H9 (cell line): ENCODE data around the gene VSTM4. TPM values are rescaled to one million over a fixed set of nuclear protein-coding genes. Genes with fewer than 3 reads are reported as not detected.

Experiments used
- DNase-seq: peaks from one replicate; pipeline ENCODE4 v3.0.0-alpha.2; 2017
- H2AFZ ChIP-seq: one replicate; pipeline ENCODE4 v1.6.1; 2013; ENCODE audit warnings: mild to moderate bottlenecking, low read length, control low read depth, moderate library complexity
- H2AK5ac ChIP-seq: 2 replicates; pipeline ENCODE4 v1.6.1; 2013; ENCODE audit warnings: low read length, control low read depth, mixed read lengths; ENCODE audit not compliant: insufficient read length
- H2BK120ac ChIP-seq: one replicate; pipeline ENCODE4 v1.6.1; 2013; ENCODE audit warnings: low read depth, mild to moderate bottlenecking, low read length, control low read depth, inconsistent platforms; ENCODE audit not compliant: poor library complexity, severe bottlenecking
- H2BK12ac ChIP-seq: 2 replicates; pipeline ENCODE4 v1.6.1; 2013; ENCODE audit warnings: low read length, control low read depth, mixed read lengths, low read depth; ENCODE audit not compliant: insufficient read length
- H2BK15ac ChIP-seq: 2 replicates; pipeline ENCODE4 v1.6.1; 2013; ENCODE audit warnings: low read depth, low read length, control low read depth
- H2BK20ac ChIP-seq: one replicate; pipeline ENCODE4 v1.6.1; 2013; ENCODE audit warnings: low read depth, mild to moderate bottlenecking, low read length, control low read depth, inconsistent platforms; ENCODE audit not compliant: poor library complexity, severe bottlenecking
- H2BK5ac ChIP-seq: 2 replicates; pipeline ENCODE4 v1.6.1; 2013; ENCODE audit warnings: low read length, control low read depth, mixed read lengths; ENCODE audit not compliant: insufficient read length
- H3K14ac ChIP-seq: 2 replicates; pipeline ENCODE4 v1.6.1; 2013; ENCODE audit warnings: low read length, control low read depth; ENCODE audit not compliant: insufficient read depth
- H3K18ac ChIP-seq: 2 replicates; pipeline ENCODE4 v1.6.1; 2013; ENCODE audit warnings: low read depth, mild to moderate bottlenecking, mixed read lengths, low read length, control low read depth; ENCODE audit not compliant: insufficient read length
- H3K23ac ChIP-seq: 2 replicates; pipeline ENCODE4 v1.6.1; 2013; ENCODE audit warnings: low read length, control low read depth, mixed read lengths, low read depth; ENCODE audit not compliant: insufficient read length
- H3K23me2 ChIP-seq: 2 replicates; pipeline ENCODE4 v1.6.1; 2013; ENCODE audit warnings: low read depth, mild to moderate bottlenecking, mixed read lengths, low read length, control low read depth; ENCODE audit not compliant: insufficient read length, poor library complexity, severe bottlenecking
- H3K27ac ChIP-seq: 2 replicates; pipeline ENCODE4 v1.5.1; 2013; ENCODE audit warnings: low read length, control low read depth, mixed read lengths, low read depth; ENCODE audit not compliant: insufficient read length
- H3K27me3 ChIP-seq: 2 replicates; pipeline ENCODE4 v1.6.1; 2013; ENCODE audit warnings: low read length, control low read depth, inconsistent platforms; ENCODE audit not compliant: insufficient read depth
- H3K4ac ChIP-seq: 2 replicates; pipeline ENCODE4 v1.6.1; 2013; ENCODE audit warnings: low read depth, mild to moderate bottlenecking, control low read depth, inconsistent platforms, low read length, moderate library complexity
- H3K4me1 ChIP-seq: 2 replicates; pipeline ENCODE4 v1.6.1; 2013; ENCODE audit warnings: low read length, control low read depth, inconsistent platforms; ENCODE audit not compliant: insufficient read depth
- H3K4me2 ChIP-seq: 2 replicates; pipeline ENCODE4 v1.6.1; 2013; ENCODE audit warnings: low read length, control low read depth, mixed read lengths; ENCODE audit not compliant: insufficient read length, insufficient read depth
- H3K56ac ChIP-seq: 2 replicates; pipeline ENCODE4 v1.6.1; 2013; ENCODE audit warnings: low read depth, mild to moderate bottlenecking, mixed read lengths, low read length, control low read depth; ENCODE audit not compliant: insufficient read length
- H3K79me1 ChIP-seq: 2 replicates; pipeline ENCODE4 v1.6.1; 2013; ENCODE audit warnings: low read depth, mild to moderate bottlenecking, moderate library complexity, low read length, control low read depth, inconsistent platforms; ENCODE audit not compliant: insufficient read depth, poor library complexity, severe bottlenecking
- H3K79me2 ChIP-seq: 2 replicates; pipeline ENCODE4 v1.6.1; 2013; ENCODE audit warnings: low read length, control low read depth, inconsistent platforms; ENCODE audit not compliant: insufficient read depth
- H3K9ac ChIP-seq: 2 replicates; pipeline ENCODE4 v1.6.1; 2013; ENCODE audit warnings: low read length, control low read depth, mixed read lengths; ENCODE audit not compliant: insufficient read length; ENCODE audit errors: extremely low read depth
- H3K9me3 ChIP-seq: one replicate; pipeline ENCODE4 v1.6.1; 2013; ENCODE audit warnings: low read depth, low read length, inconsistent platforms; ENCODE audit not compliant: control insufficient read depth
- H3T11ph ChIP-seq: one replicate; pipeline ENCODE4 v1.6.1; 2013; ENCODE audit warnings: mild to moderate bottlenecking, low read length, control low read depth, inconsistent platforms
- H4K20me1 ChIP-seq: one replicate; pipeline ENCODE4 v1.6.1; 2013; ENCODE audit not compliant: control insufficient read depth, insufficient read length, insufficient read depth
- H4K5ac ChIP-seq: 2 replicates; pipeline ENCODE4 v1.6.1; 2013; ENCODE audit warnings: low read depth, mild to moderate bottlenecking, mixed read lengths, low read length, control low read depth; ENCODE audit not compliant: insufficient read length
- H4K8ac ChIP-seq: replicated peaks from 2 replicates; pipeline ENCODE4 v1.6.1; 2013; ENCODE audit warnings: low read length, control low read depth, mixed read lengths, low read depth; ENCODE audit not compliant: insufficient read length
- H4K91ac ChIP-seq: 2 replicates; pipeline ENCODE4 v1.6.1; 2013; ENCODE audit warnings: low read depth, mild to moderate bottlenecking, moderate library complexity, mixed read lengths, low read length, control low read depth; ENCODE audit not compliant: insufficient read length
- H3K27ac Mint-ChIP-seq, 3 experiments: 2 replicates in 2 of 3; 3 replicates in 1 of 3; pipeline ENCODE4 v1.8.0; 2020 to 2021; ENCODE audit warnings: mixed read lengths in 3 of 3, mild to moderate bottlenecking in 1 of 3, moderate library complexity in 1 of 3
- H3K27me3 Mint-ChIP-seq: 2 replicates; pipeline ENCODE4 v1.8.0; 2021; ENCODE audit warnings: low read depth, mild to moderate bottlenecking, moderate library complexity, mixed read lengths
- H3K36me3 Mint-ChIP-seq, 3 experiments: 2 replicates in 2 of 3; 3 replicates in 1 of 3; pipeline ENCODE4 v1.8.0; 2020 to 2021; ENCODE audit warnings: low read depth in 3 of 3, mixed read lengths in 3 of 3; ENCODE audit not compliant: insufficient read depth in 1 of 3
- H3K4me1 Mint-ChIP-seq, 2 experiments: 2 replicates each; pipeline ENCODE4 v1.8.0; 2020; ENCODE audit warnings: mixed read lengths in 2 of 2
- H3K4me3 Mint-ChIP-seq, 2 experiments: 2 replicates in 1 of 2; 3 replicates in 1 of 2; pipeline ENCODE4 v1.8.0; 2020 to 2021; ENCODE audit warnings: mild to moderate bottlenecking in 2 of 2, mixed read lengths in 2 of 2, moderate library complexity in 1 of 2
- H3K9me3 Mint-ChIP-seq, 2 experiments: 2 replicates in 1 of 2; 3 replicates in 1 of 2; pipeline ENCODE4 v1.8.0; 2020; ENCODE audit warnings: mild to moderate bottlenecking in 2 of 2, mixed read lengths in 2 of 2, moderate library complexity in 1 of 2
- CTCF ChIP-seq: fragments of 200-600 bp; sonication (generic); conservative IDR thresholded peaks from 3 replicates; pipeline ENCODE4 v1.8.0; 2021; ENCODE audit warnings: antibody characterized with exemption, mild to moderate bottlenecking
- total RNA-seq: library from RNA; stranded (reverse); gene quantifications from 2 replicates; pipeline ENCODE4 v1.2.1, GENCODE V29; 2021

Gene VSTM4
- total RNA-seq, 1 experiment from 2014 or later = 0.44 TPM

GRCh38 chr10:48976196-48976595 is 139.1 kb downstream of the VSTM4 start:
- no peak overlapping the region for H4K91ac ChIP-seq
- no peak overlapping the region for H3K18ac ChIP-seq
- H3K4me2 ChIP-seq = no peak overlapping the region
- Mint-ChIP-seq H3K36me3 (no peaks in the 10 kb centered on the region; a peak in 1 of 7 replicates), H3K27me3 (peaks cover 3% of the 10 kb centered on the region), H3K9me3 (no peaks in the 10 kb centered on the region; a peak in 1 of 5 replicates), H3K4me1 (no peaks in the 10 kb centered on the region), H3K4me3 (no peak overlapping the region), H3K27ac (no peak overlapping the region; a peak in 1 of 7 replicates)
- H3K14ac ChIP-seq = no peak overlapping the region
- H3K23ac ChIP-seq = no peak overlapping the region
- no peak overlapping the region for H4K8ac ChIP-seq
- H2BK5ac ChIP-seq = no peak overlapping the region
- no peak overlapping the region for H3K9ac ChIP-seq
- no peak overlapping the region for H3K27ac ChIP-seq
- H2AK5ac ChIP-seq = no peak overlapping the region
- no peak overlapping the region for H4K5ac ChIP-seq
- H3K9me3 ChIP-seq = no peaks in the 10 kb centered on the region
- no peak overlapping the region for H2BK12ac ChIP-seq
- H3K4ac ChIP-seq = no peak overlapping the region
- no peaks in the 10 kb centered on the region for H3K23me2 ChIP-seq
- H3K4me1 ChIP-seq = no peaks in the 10 kb centered on the region
- H2BK120ac ChIP-seq = no peak overlapping the region
- H2BK15ac ChIP-seq = no peak overlapping the region
- no peak overlapping the region for H3K56ac ChIP-seq
- peak; percentile 39 for DNase-seq
- H3K79me1 ChIP-seq = no peaks in the 10 kb centered on the region
- peak; percentile 41; the same call in 2 of the 3 replicates for TF ChIP-seq CTCF
- H3K27me3 ChIP-seq = no peaks in the 10 kb centered on the region
- no peaks in the 10 kb centered on the region for H3K79me2 ChIP-seq
- no peak overlapping the region for H3T11ph ChIP-seq
- no peak overlapping the region for H2AFZ ChIP-seq
- H2BK20ac ChIP-seq = no peak overlapping the region
- no peaks in the 10 kb centered on the region for H4K20me1 ChIP-seq
